GM18507 (cell line): Measurements from ENCODE around the gene SLC16A13.
"Not testable (repeated sequence)": the region's sequence is repeated elsewhere in the genome, so short reads cannot be mapped to it uniquely, and the experiment has no call there.

Experiments used
- DNase-seq: peaks from one replicate; pipeline ENCODE4 v3.0.0; 2011; ENCODE audit warnings: low read depth; ENCODE audit not compliant: insufficient read length; ENCODE audit errors: extremely low spot score
- FAIRE-seq: peaks from 2 replicates; lab custom pipeline; 2011; peaks lifted over from hg19 to GRCh38; lab: Jason Lieb, UNC

SLC16A13 gene

DNA sequence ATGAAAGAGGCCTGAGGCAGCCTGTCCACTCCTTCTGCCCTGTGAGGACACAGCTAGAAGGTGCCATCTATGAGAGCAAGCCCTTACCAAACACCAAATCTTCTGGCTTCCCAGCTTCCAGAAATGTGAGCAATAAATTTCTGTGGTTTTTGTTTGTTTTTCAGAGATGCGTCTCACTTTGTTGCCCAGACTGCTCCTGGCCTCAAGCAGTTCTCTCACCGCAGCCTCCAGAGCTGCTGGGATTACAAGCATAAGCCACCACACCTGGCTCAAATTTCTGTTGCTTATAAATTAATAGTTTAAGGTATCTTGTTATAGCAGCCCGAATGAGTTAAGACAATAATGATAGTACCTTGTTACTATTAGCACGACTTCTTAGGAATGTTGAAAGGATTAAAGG, 20.6 kb downstream of the SLC16A13 start:
- DNase-seq (no peak), FAIRE-seq (no peak)

DNA sequence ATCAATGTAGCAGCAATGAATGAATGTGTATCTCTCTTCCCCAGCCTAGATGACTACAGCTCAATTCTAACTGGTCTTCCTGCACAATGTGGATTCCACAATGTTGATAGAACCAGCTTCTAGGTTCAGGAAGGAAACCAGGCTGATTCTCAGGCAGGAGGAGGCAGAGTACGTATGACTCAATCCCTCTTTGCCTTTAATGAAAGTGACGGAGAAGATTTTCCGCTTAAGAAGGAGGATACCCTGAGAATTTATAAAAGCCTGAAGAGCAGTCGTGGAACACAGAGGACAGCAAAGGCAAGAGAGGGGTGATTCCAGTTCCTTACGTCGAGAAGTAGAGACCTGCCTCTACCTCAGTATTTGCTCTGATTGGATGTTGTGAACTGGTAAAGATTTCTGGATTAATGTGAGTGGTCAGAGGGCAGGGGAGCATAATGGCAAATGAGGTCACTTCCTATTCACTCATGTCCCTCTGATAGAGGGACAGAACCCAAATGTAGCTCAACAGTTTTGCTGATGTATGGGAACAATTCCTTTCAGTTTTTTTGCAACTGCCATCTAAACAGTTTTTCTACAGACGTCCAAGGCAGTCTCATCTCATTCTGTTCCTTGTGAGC, 23.1 kb downstream of the SLC16A13 start:
- DNase-seq (no peak), FAIRE-seq (no peak)

- DNase-seq (no peak), FAIRE-seq (no peak)
Observed at GRCh38 chr17:7060165-7060891, 24.5 kb downstream of the SLC16A13 start.

GRCh38 chr17:7063518-7064094, 27.8 kb downstream of the SLC16A13 start:
- FAIRE-seq = no peak
- DNase-seq = no peak

GRCh38 chr17:7064261-7064660, 28.4 kb downstream of the SLC16A13 start:
- DNase-seq (no peak), FAIRE-seq (no peak)

DNA sequence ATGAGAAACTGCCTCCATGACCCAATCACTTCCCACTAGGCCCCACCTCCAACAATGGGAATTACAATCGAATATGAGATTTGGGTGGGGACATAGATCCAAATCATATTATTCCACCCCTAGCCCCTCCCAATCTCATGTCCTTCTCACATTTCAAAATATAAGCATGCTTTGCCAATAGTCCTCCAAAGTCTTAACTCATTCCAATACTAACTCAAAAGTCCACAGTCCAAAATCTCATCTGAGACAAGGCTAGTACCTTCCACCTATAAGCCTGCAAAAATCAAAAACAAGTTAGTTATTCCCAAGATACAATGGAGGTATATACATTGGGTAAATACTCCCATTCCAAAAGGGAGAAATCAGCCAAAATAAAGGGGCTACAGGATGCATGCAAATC, 31.4 kb downstream of the SLC16A13 start:
- FAIRE-seq (no peak), DNase-seq (no peak)

DNA sequence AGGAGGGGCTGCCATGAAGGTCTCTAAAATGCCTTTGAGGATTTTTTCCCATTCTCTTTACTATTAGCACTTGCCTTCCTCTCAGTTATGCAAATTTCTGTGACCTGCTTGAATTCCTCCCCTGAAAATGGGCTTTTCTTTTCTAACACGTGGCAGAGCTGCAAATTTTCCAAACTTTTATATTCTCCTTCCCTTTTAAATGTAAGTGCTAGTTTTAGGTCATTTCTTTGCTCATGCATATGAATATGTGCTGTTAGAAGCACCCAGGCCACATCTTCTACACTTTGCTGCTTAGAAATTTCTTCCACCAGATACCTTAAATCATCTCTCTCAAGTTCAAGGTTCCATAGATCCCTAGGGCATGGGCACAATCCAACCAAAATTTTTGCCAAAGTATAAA, 32.5 kb downstream of the SLC16A13 start:
- DNase-seq (no peak), FAIRE-seq (no peak)

- FAIRE-seq = no peak
- DNase-seq = no peak
Observed at GRCh38 chr17:7070712-7071111, 34.9 kb downstream of the SLC16A13 start.

- FAIRE-seq = no peak
- no peak for DNase-seq
Observed at GRCh38 chr17:7072406-7072805, 36.6 kb downstream of the SLC16A13 start.

DNA sequence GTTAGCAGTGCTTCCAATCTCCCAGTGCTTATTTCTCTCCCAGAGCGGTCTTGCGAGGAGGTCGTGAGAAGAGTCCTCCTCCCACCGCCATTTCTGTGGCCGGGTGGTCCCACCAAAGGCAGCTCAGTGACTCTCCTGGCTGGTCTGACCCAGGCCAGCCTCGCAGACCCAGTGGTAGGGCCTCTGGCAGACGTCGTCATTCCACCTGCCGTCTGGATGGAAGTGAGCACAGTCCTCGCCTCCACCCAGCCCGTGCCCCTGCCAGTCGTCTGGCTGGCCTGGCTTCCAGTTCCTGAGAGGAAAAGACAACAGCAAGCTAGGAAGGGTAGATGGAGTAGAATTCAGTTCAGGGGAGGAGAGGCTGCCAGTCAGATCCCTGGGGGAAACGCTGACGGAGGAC, 39.1 kb downstream of the SLC16A13 start:
- FAIRE-seq (no peak), DNase-seq (no peak)

DNA sequence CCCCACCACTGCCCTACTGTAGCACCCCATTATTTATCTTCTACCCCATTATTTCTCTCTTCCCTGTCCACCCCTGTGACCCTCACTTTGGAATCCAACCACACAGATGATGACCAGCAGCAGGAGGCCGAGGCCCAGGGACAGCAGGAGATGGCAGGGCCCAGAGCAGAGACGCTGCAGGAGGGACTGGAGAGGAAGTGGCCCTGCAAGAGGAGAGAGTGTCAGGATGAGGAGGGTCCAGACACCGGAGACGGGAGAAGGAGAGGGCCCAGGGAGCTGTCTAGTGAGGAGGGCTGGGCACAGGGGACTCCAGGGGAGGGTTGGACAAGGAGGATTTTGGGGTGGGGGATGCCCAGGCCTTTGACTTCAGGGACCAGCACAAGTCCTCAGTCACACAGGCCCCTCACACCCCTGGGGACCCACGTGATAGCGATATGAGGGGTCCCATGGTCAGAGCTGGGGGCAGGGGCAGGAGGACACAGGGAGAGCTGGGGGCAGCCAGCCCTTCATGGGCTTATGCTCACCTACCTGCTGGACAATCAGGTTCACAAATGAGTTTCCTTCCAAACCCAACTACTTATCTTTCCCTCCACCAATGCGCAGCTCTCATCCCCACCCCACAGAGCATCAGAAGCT, 42.2 kb downstream of the SLC16A13 start:
- FAIRE-seq (no peak), DNase-seq (no peak)

DNA sequence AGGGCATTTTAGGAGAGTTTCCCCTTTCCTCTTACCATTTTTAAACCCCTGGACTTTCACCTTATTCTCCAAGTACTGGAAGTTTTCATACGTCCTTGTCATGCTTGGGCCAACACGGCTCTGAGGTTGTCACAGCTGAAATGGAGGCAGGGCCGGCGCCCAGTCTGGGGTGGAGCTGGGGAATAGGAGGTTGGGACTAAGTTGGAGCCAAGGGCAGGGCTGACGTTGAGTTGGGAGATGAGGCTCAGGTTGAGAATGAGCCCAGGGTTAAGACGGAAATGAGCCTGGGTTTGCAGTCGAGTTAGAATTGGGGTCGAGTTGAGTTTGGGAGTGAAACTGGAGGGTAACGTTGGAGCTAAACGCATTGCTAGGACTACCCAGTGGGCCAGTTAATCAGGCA, 42.9 kb downstream of the SLC16A13 start:
- no peak for DNase-seq
- no peak for FAIRE-seq

GRCh38 chr17:7079581-7080455, 44.0 kb downstream of the SLC16A13 start, which contains the start of gene CLEC10A:
CLEC10A (minus strand) TSS chr17:7080251; CDS start chr17:7078812, 1,439 bp downstream.
- DNase-seq (no peak), FAIRE-seq (no peak)

GRCh38 chr17:7080456-7081041, 44.7 kb downstream of the SLC16A13 start:
- FAIRE-seq = no peak
- no peak for DNase-seq

GRCh38 chr17:7081341-7082062, 45.7 kb downstream of the SLC16A13 start:
- DNase-seq = no peak
- no peak for FAIRE-seq

GRCh38 chr17:7083592-7083991, 47.8 kb downstream of the SLC16A13 start:
- no peak for DNase-seq
- no peak for FAIRE-seq

GRCh38 chr17:7084088-7084487, 48.3 kb downstream of the SLC16A13 start:
- FAIRE-seq = no peak

DNA sequence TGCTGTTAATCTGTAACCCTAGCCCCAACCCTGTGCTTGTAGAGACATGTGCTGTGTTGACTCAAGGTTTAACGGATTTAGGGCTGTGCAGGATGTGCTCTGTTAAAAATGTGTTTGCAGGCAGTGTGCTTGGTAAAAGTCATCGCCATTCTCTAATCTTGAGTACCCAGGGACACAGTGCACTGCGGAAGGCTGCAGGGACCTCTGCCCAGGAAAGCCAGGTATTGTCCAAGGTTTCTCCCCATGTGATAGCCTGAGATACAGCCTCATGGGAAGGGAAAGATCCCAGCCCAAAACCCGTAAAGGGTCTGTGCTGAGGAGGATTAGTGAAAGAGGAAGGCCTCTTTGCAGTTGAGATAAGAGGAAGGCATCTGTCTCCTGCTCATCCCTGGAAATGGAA, 52.6 kb downstream of the SLC16A13 start:
- FAIRE-seq = not testable (repeated sequence)

More at GRCh38 chr17:7084088-7084487, 48.3 kb downstream of the SLC16A13 start:
- DNase-seq = no peak

More for the DNA sequence above, 52.6 kb downstream of the SLC16A13 start:
- not testable (repeated sequence) for DNase-seq
